ENCODE data around the gene DHRS11.

DHRS11 gene

GRCh38 chr17:36591434-36592315 is at the start of gene DHRS11:
DHRS11 (plus strand) TSS chr17:36591879; CDS start chr17:36592010, 131 bp downstream.
- DNase-seq, result peak in 53 of 56 donors; percentile 25 to 89 (median 68)

- DNase-seq, result no peak
These were observed 48.9 kb upstream of the DHRS11 start for GRCh38 chr17:36542755-36543154.

- peak in 22 of 56 donors; percentile 6 to 46 (median 30) for DNase-seq
These were observed 47.7 kb upstream of the DHRS11 start for GRCh38 chr17:36544044-36544306.

- peak in 55 of 56 donors; percentile 54 to 92 (median 85) for DNase-seq
These were observed 47.2 kb upstream of the DHRS11 start, which contains the start of gene GGNBP2 for GRCh38 chr17:36544307-36545076. GGNBP2 (plus strand) TSS chr17:36544919; CDS start chr17:36545725, 806 bp downstream.

GRCh38 chr17:36545077-36545464 is 46.6 kb upstream of the DHRS11 start:
- DNase-seq, result peak in 22 of 56 donors; percentile 54 to 95 (median 85)

GRCh38 chr17:36545465-36546417 is 45.9 kb upstream of the DHRS11 start:
- peak in 54 of 56 donors; percentile 71 to 98 (median 94) for DNase-seq

- no peak for DNase-seq
These were observed 45.1 kb upstream of the DHRS11 start for GRCh38 chr17:36546418-36547093.

GRCh38 chr17:36547776-36548175 is 43.9 kb upstream of the DHRS11 start:
- no peak for DNase-seq

- no peak for DNase-seq
These were observed 40.9 kb upstream of the DHRS11 start for GRCh38 chr17:36550491-36551417.

- DNase-seq, result no peak
These were observed 38.2 kb upstream of the DHRS11 start for GRCh38 chr17:36553459-36553858.

GRCh38 chr17:36566081-36566480 is 25.6 kb upstream of the DHRS11 start:
- no peak for DNase-seq

GRCh38 chr17:36575028-36575427 is 16.7 kb upstream of the DHRS11 start:
- DNase-seq, result no peak

- no peak for DNase-seq
These were observed 14.9 kb upstream of the DHRS11 start for GRCh38 chr17:36576793-36577192.

GRCh38 chr17:36578671-36579070 is 13.0 kb upstream of the DHRS11 start:
- DNase-seq, result no peak

GRCh38 chr17:36583787-36584186 is 7.9 kb upstream of the DHRS11 start:
- DNase-seq, result no peak

- DNase-seq, result peak in 6 of 56 donors; percentile 3 to 53 (median 14)
These were observed 5.5 kb upstream of the DHRS11 start for GRCh38 chr17:36586138-36586537.

- no peak for DNase-seq
These were observed 1.6 kb upstream of the DHRS11 start for GRCh38 chr17:36590082-36590481.

GRCh38 chr17:36592316-36592715 is 637 bp downstream of the DHRS11 start:
- DNase-seq, result peak in 6 of 56 donors; percentile 11 to 61 (median 22)

GRCh38 chr17:36592716-36593321 is 1.1 kb downstream of the DHRS11 start:
- no peak for DNase-seq
